Right atrium auricular region (tissue), 2 donors: ENCODE measurements around the gene LDLR. TPM values are rescaled to one million over a fixed set of nuclear protein-coding genes. Genes with fewer than 3 reads are reported as not detected.

Source experiments
- DNase-seq: peaks from one replicate; pipeline ENCODE4 v3.0.0-alpha.2; 2019; ENCODE audit warnings: low spot score
- H3K27ac ChIP-seq, 2 donors: fragments of 200-600 bp; sonication (generic); 1 replicate in 1 of 2; 2 replicates in 1 of 2; pipeline ENCODE4 v1.5.1; 2016 to 2019
- H3K27me3 ChIP-seq, 2 donors: fragments of 200-600 bp; sonication (generic); one replicate each; pipeline versions ENCODE4 v1.5.1 to v1.6.0; 2017 to 2019
- H3K36me3 ChIP-seq: fragments of 200-600 bp; sonication (generic); one replicate; pipeline ENCODE4 v1.5.1; 2016
- H3K4me1 ChIP-seq, 2 donors: fragments of 200-600 bp; sonication (generic); one replicate each; pipeline versions ENCODE4 v1.5.1 to v1.6.0; 2017 to 2019
- H3K4me3 ChIP-seq, 2 donors: fragments of 200-600 bp; sonication (generic); 1 replicate in 1 of 2; 2 replicates in 1 of 2; pipeline ENCODE4 v1.5.1; 2017 to 2019; ENCODE audit warnings: mild to moderate bottlenecking in 1 of 2, moderate library complexity in 1 of 2
- H3K9me3 ChIP-seq, 2 donors: fragments of 200-600 bp; sonication (generic); one replicate each; pipeline ENCODE4 v1.5.1; 2019
- total RNA-seq, 2 donors: library from RNA; depleted of rRNA; stranded (reverse); fragments of >200 nt; gene quantifications; one replicate each; pipeline ENCODE4 v1.1.0, GENCODE V29; 2016
- TF ChIP-seq, protein P1 (sequence below), 2 donors: fragments of 200-600 bp; sonication (generic); IDR thresholded peaks; one replicate each; pipeline ENCODE4 v1.5.1; 2019; ENCODE audit warnings: antibody characterized with exemption in 2 of 2

The LDLR gene
- total RNA-seq, 2 donors from 2014 or later = 13.8 to 15.9 TPM

GRCh38 chr19:11090997-11091702 is 1.9 kb downstream of the LDLR start:
- H3K27me3 ChIP-seq = no peaks in the 10 kb centered on the region
- no peaks in the 10 kb centered on the region for H3K36me3 ChIP-seq
- H3K4me1 ChIP-seq = peaks cover 0 to 70% of the 10 kb centered on the region in 2 donors
- DNase-seq = no peak
- H3K27ac ChIP-seq = peak overlapping the region; percentile 93 to 95
- H3K9me3 ChIP-seq = no peaks in the 10 kb centered on the region
- H3K4me3 ChIP-seq = peak overlapping the region; percentile 59 to 67
- TF ChIP-seq, protein P1, sequence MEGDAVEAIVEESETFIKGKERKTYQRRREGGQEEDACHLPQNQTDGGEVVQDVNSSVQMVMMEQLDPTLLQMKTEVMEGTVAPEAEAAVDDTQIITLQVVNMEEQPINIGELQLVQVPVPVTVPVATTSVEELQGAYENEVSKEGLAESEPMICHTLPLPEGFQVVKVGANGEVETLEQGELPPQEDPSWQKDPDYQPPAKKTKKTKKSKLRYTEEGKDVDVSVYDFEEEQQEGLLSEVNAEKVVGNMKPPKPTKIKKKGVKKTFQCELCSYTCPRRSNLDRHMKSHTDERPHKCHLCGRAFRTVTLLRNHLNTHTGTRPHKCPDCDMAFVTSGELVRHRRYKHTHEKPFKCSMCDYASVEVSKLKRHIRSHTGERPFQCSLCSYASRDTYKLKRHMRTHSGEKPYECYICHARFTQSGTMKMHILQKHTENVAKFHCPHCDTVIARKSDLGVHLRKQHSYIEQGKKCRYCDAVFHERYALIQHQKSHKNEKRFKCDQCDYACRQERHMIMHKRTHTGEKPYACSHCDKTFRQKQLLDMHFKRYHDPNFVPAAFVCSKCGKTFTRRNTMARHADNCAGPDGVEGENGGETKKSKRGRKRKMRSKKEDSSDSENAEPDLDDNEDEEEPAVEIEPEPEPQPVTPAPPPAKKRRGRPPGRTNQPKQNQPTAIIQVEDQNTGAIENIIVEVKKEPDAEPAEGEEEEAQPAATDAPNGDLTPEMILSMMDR (IDR thresholded peaks at IDR 0.05) = no peak

- TF ChIP-seq, protein P1 (IDR thresholded peaks at IDR 0.05) = no peak
- Histone ChIP-seq H3K4me3 (peak overlapping the region in 1 of 2 donors; percentile 67), H3K9me3 (no peaks in the 10 kb centered on the region), H3K4me1 (peaks cover 0 to 75% of the 10 kb centered on the region in 2 donors), H3K36me3 (no peaks in the 10 kb centered on the region), H3K27ac (peak overlapping the region; percentile 93 to 95), H3K27me3 (no peaks in the 10 kb centered on the region)
- peak; percentile 92 for DNase-seq
Observed at GRCh38 chr19:11091703-11092153, 2.5 kb downstream of the LDLR start.

GRCh38 chr19:11092181-11092538 is 2.9 kb downstream of the LDLR start:
- peaks cover 0 to 79% of the 10 kb centered on the region in 2 donors for H3K4me1 ChIP-seq

GRCh38 chr19:11093689-11094238 is 4.5 kb downstream of the LDLR start:
- H3K27ac ChIP-seq = peak overlapping the region in 1 of 2 donors; percentile 95
- DNase-seq = no peak
- H3K27me3 ChIP-seq = no peaks in the 10 kb centered on the region
- H3K36me3 ChIP-seq = no peaks in the 10 kb centered on the region
- H3K9me3 ChIP-seq = no peaks in the 10 kb centered on the region
- H3K4me1 ChIP-seq = peaks cover 0 to 70% of the 10 kb centered on the region in 2 donors
- H3K4me3 ChIP-seq = no peak overlapping the region
- TF ChIP-seq, protein P1 (IDR thresholded peaks at IDR 0.05) = no peak

More at GRCh38 chr19:11092181-11092538, 2.9 kb downstream of the LDLR start:
- peak overlapping the region; percentile 93 to 95 for H3K27ac ChIP-seq
- H3K27me3 ChIP-seq = no peaks in the 10 kb centered on the region
- H3K4me3 ChIP-seq = peak overlapping the region in 1 of 2 donors; percentile 67
- no peaks in the 10 kb centered on the region for H3K36me3 ChIP-seq
- no peaks in the 10 kb centered on the region for H3K9me3 ChIP-seq
- no peak for DNase-seq
- TF ChIP-seq, protein P1 (IDR thresholded peaks at IDR 0.05) = no peak

- peak overlapping the region; percentile 54 to 64 for H3K27ac ChIP-seq
- no peaks in the 10 kb centered on the region for H3K36me3 ChIP-seq
- no peaks in the 10 kb centered on the region for H3K9me3 ChIP-seq
- no peaks in the 10 kb centered on the region for H3K27me3 ChIP-seq
- peaks cover 0 to 66% of the 10 kb centered on the region in 2 donors for H3K4me1 ChIP-seq
- TF ChIP-seq, protein P1 (IDR thresholded peaks at IDR 0.05) = no peak
- no peak for DNase-seq
- no peak overlapping the region for H3K4me3 ChIP-seq
Observed at GRCh38 chr19:11094520-11094894, 5.2 kb downstream of the LDLR start.
